Calu3 (cell line): ENCODE results near the gene SLC22A9. TPM values are rescaled to one million over a fixed set of nuclear protein-coding genes. Genes with fewer than 3 reads are reported as not detected.

ENCODE experiments used
- BruUV-seq: library from RNA; stranded (reverse); fragments of 400-500 nt; replicated peaks from 2 replicates; lab custom pipeline; 2021; lab: Mats Ljungman, UMichigan
- CTCF ChIA-PET: fragments of 300-600 bp; sonication (Branson Sonifier 250); formaldehyde crosslinking; loops from one replicate; lab custom pipeline; 2022; ENCODE audit warnings: antibody characterized with exemption; lab: Charles Lee
- DNase-seq: peaks from one replicate; pipeline ENCODE4 v3.0.0; 2022
- H3K27ac Mint-ChIP-seq: one replicate; pipeline ENCODE4 v1.8.0; 2022; ENCODE audit warnings: mixed read lengths; ENCODE audit not compliant: unreplicated experiment
- H3K27me3 Mint-ChIP-seq: one replicate; pipeline ENCODE4 v1.8.0; 2022; ENCODE audit warnings: mixed read lengths; ENCODE audit not compliant: unreplicated experiment
- H3K36me3 Mint-ChIP-seq: one replicate; pipeline ENCODE4 v1.8.0; 2022; ENCODE audit warnings: mild to moderate bottlenecking, moderate library complexity, mixed read lengths; ENCODE audit not compliant: insufficient read depth, unreplicated experiment
- H3K4me1 Mint-ChIP-seq: one replicate; pipeline ENCODE4 v1.8.0; 2022; ENCODE audit warnings: mild to moderate bottlenecking, low read depth, mixed read lengths; ENCODE audit not compliant: unreplicated experiment
- H3K4me3 Mint-ChIP-seq: one replicate; pipeline ENCODE4 v1.8.0; 2022; ENCODE audit warnings: mild to moderate bottlenecking, low read depth, moderate library complexity, mixed read lengths; ENCODE audit not compliant: unreplicated experiment
- H3K9me3 Mint-ChIP-seq: one replicate; pipeline ENCODE4 v1.8.0; 2022; ENCODE audit warnings: low read depth, mixed read lengths; ENCODE audit not compliant: unreplicated experiment
- CTCF ChIP-seq: fragments of 200-600 bp; IDR thresholded peaks from one replicate; pipeline ENCODE4 v1.8.0; 2022; ENCODE audit warnings: antibody characterized with exemption; ENCODE audit not compliant: unreplicated experiment
- intact Hi-C: fragments of 100-400 bp; cut with micrococcal nuclease; formaldehyde crosslinking; loops from one replicate; pipeline ENCODE4 v1.10.0; 2022; ENCODE audit not compliant: unreplicated experiment
- total RNA-seq: library from RNA; stranded (reverse); gene quantifications from 2 replicates; pipeline ENCODE4 v1.2.3, GENCODE V29; 2022

Gene SLC22A9
- total RNA-seq, 1 experiment from 2014 or later = not detected

DNA sequence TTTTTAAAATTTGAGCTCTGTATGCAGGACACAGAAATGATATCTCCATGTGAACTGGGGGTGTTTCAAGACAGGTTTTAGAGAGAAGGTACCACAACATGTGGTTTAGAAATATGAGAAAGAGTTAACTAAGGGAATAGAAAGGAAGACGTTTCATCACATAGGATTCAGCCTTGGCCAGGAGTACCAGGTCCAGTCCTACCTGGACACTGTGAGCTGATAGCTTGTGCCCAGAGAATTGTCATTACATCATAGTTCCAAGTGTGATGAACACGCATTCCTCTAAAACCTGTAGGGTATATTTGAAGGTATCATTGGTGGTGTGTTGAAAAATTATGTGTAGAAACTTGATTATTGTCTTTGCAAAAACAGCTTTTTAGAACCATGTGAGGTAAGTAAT is 1.8 kb downstream of the SLC22A9 start:
- intact Hi-C loops = no loop called here
- no TSS peak for BruUV-seq

DNA sequence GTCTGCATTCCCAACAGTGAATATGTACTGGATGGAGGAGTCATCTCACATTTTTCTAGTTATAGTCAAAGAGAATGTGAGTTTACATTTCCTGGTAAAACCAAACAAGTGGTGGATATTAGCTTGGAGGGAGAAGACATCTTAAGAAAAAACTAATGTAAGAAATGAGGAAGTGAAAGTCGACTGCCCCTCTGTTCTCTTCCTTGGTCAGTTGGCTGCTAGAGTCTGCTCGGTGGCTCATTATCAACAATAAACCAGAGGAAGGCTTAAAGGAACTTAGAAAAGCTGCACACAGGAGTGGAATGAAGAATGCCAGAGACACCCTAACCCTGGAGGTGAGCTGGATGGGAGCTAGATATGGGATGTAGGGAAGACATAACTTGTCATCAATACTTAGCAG is 5.8 kb downstream of the SLC22A9 start:
- no peak for DNase-seq
- TF ChIP-seq CTCF = no peak
- Mint-ChIP-seq H3K4me1 (no peaks in the 10 kb centered on the region), H3K4me3 (no peak overlapping the region), H3K9me3 (no peaks in the 10 kb centered on the region), H3K27ac (no peak overlapping the region), H3K27me3 (peaks cover 83% of the 10 kb centered on the region), H3K36me3 (no peaks in the 10 kb centered on the region)
- intact Hi-C loops = no loop called here
- no TSS peak for BruUV-seq
- CTCF ChIA-PET = interaction anchor here (0.8 kb wide), 1 partner anchor 12 kb away, joined by 3 read pairs; no protein-coding TSS in a partner anchor

More for the DNA sequence above, 1.8 kb downstream of the SLC22A9 start:
- H3K36me3 Mint-ChIP-seq = no peaks in the 10 kb centered on the region
- no peak overlapping the region for H3K27ac Mint-ChIP-seq
- H3K9me3 Mint-ChIP-seq = no peaks in the 10 kb centered on the region
- TF ChIP-seq CTCF = no peak
- H3K4me3 Mint-ChIP-seq = no peak overlapping the region
- H3K4me1 Mint-ChIP-seq = peaks cover 10% of the 10 kb centered on the region
- no peak for DNase-seq
- H3K27me3 Mint-ChIP-seq = peaks cover 58% of the 10 kb centered on the region
- CTCF ChIA-PET = no interaction called here

DNA sequence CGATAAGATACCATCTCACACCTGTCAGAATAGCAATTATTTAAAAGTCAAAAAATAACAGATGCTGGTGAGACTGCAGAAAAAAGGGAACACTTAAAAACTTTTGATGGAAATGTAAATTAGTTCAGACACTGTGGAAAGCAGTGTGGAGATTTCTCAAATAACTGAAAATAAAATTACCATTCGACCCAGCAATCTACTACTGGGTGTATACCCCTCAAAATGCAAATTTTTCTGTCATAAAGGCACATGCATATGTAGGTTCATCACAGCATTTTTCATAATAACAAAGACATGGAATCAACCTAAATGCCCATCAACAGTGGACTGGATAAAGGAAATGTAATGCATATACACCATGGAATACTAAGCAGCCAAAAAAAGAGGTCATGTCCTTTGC is 10.5 kb downstream of the SLC22A9 start:
- H3K27me3 Mint-ChIP-seq = peaks cover 91% of the 10 kb centered on the region
- H3K27ac Mint-ChIP-seq = no peak overlapping the region
- no peaks in the 10 kb centered on the region for H3K4me1 Mint-ChIP-seq

GRCh38 chr11:63395697-63396096 is 26.1 kb downstream of the SLC22A9 start:
- no peaks in the 10 kb centered on the region for H3K4me1 Mint-ChIP-seq
- TF ChIP-seq CTCF = no peak
- CTCF ChIA-PET = no interaction called here
- BruUV-seq = no TSS peak
- H3K9me3 Mint-ChIP-seq = no peaks in the 10 kb centered on the region
- peaks cover 88% of the 10 kb centered on the region for H3K27me3 Mint-ChIP-seq
- H3K36me3 Mint-ChIP-seq = no peaks in the 10 kb centered on the region
- H3K27ac Mint-ChIP-seq = no peak overlapping the region
- no peak for DNase-seq
- intact Hi-C loops = no loop called here
- H3K4me3 Mint-ChIP-seq = no peak overlapping the region

More for the DNA sequence above, 10.5 kb downstream of the SLC22A9 start:
- no peak for DNase-seq
- intact Hi-C loops = no loop called here
- CTCF ChIA-PET = no interaction called here
- Mint-ChIP-seq H3K36me3 (no peaks in the 10 kb centered on the region), H3K4me3 (no peak overlapping the region), H3K9me3 (peaks cover 3% of the 10 kb centered on the region)
- BruUV-seq = no TSS peak
- no peak for TF ChIP-seq CTCF
